GM12878 (cell line): Measurements from ENCODE around the gene RGS5. TPM values are rescaled to one million over a fixed set of nuclear protein-coding genes. Genes with fewer than 3 reads are reported as not detected.
A peak's percentile ranks its signal among the peaks of the same experiment; 100 is the strongest.

Experiments
- ATAC-seq: fragments of 200-7000 bp; cut with Tn5 transposase; 3 replicates; pipeline ENCODE4 v1.9.1; 2020; ENCODE audit warnings: mild to moderate bottlenecking, moderate library complexity
- BruUV-seq: library from RNA; stranded (reverse); fragments of 400-500 nt; replicated peaks from 2 replicates; lab custom pipeline; 2021; lab: Mats Ljungman, UMichigan
- CTCF ChIA-PET: fragments of 300-600 bp; sonication (Branson Sonifier 250); formaldehyde crosslinking; extraction: SDS; loops from one replicate; lab custom pipeline; 2021; ENCODE audit warnings: inconsistent platforms; lab: Yijun Ruan, JAX
- POLR2A ChIA-PET: fragments of 350-600 bp; formaldehyde crosslinking; extraction: SDS; loops from one replicate; lab custom pipeline; 2021; ENCODE audit warnings: inconsistent platforms; lab: Charles Lee
- RAD21 ChIA-PET: fragments of 300-600 bp; sonication (Branson Sonifier 250); formaldehyde crosslinking; loops from one replicate; lab custom pipeline; 2023; ENCODE audit warnings: antibody characterized with exemption; ENCODE audit not compliant: unreplicated experiment; lab: Charles Lee
- SMC1A ChIA-PET: fragments of 300-600 bp; sonication (Branson Sonifier 250); formaldehyde crosslinking; loops from one replicate; lab custom pipeline; 2023; ENCODE audit not compliant: unreplicated experiment, uncharacterized antibody; lab: Charles Lee
- DNase-seq: peaks from one replicate; pipeline ENCODE4 v3.0.0-alpha.2; 2011; ENCODE audit warnings: low read depth, low spot score
- FAIRE-seq: peaks from 3 replicates; lab custom pipeline; 2011; peaks lifted over from hg19 to GRCh38; lab: Jason Lieb, UNC
- H2AFZ ChIP-seq: 2 replicates; pipeline ENCODE4 v1.6.0; 2011; ENCODE audit warnings: low read depth, low read length, control low read depth; ENCODE audit not compliant: control insufficient read depth
- H3K27ac ChIP-seq: 2 replicates; pipeline ENCODE4 v1.5.1; 2011; ENCODE audit warnings: control low read depth; ENCODE audit not compliant: control insufficient read depth, insufficient read depth
- H3K27me3 ChIP-seq, 2 experiments: replicated peaks in 1 of 2; 2 replicates each; pipeline versions ENCODE4 v1.6.0 to v1.6.1; 2011; ENCODE audit warnings: low read length in 1 of 2; ENCODE audit not compliant: control insufficient read depth in 2 of 2, insufficient read depth in 2 of 2
- H3K36me3 ChIP-seq, 2 experiments: 2 replicates each; pipeline ENCODE4 v1.5.1; 2011; ENCODE audit warnings: low read length in 1 of 2; ENCODE audit not compliant: control insufficient read depth in 2 of 2, insufficient read depth in 2 of 2
- H3K4me1 ChIP-seq: 2 replicates; pipeline ENCODE4 v1.6.1; 2011; ENCODE audit warnings: mild to moderate bottlenecking, low read length, moderate library complexity, mixed read lengths; ENCODE audit not compliant: control insufficient read depth, insufficient read depth
- H3K4me2 ChIP-seq: 2 replicates; pipeline ENCODE4 v1.6.0; 2011; ENCODE audit warnings: control low read depth; ENCODE audit not compliant: control insufficient read depth, insufficient read depth
- H3K4me3 ChIP-seq: fragments of 200-600 bp; sonication (generic); 2 replicates; pipeline ENCODE4 v1.5.1; 2016
- H3K79me2 ChIP-seq: 2 replicates; pipeline ENCODE4 v1.6.0; 2011; ENCODE audit warnings: low read length; ENCODE audit not compliant: control insufficient read depth, insufficient read depth
- H3K9ac ChIP-seq: 2 replicates; pipeline ENCODE4 v1.8.0; 2011; ENCODE audit warnings: low read length, control low read depth, mixed read lengths; ENCODE audit not compliant: control insufficient read depth, insufficient read depth
- H3K9me3 ChIP-seq: replicated peaks from 3 replicates; pipeline ENCODE4 v1.5.1; 2011; ENCODE audit warnings: mild to moderate bottlenecking, low read length; ENCODE audit not compliant: control insufficient read depth, insufficient read depth
- H4K20me1 ChIP-seq: 2 replicates; pipeline ENCODE4 v1.6.0; 2011; ENCODE audit not compliant: control insufficient read depth, insufficient read depth
- SPI1 ChIP-seq: IDR thresholded peaks from 2 replicates; pipeline ENCODE4 v1.6.1; 2011; ENCODE audit warnings: low read depth, mild to moderate bottlenecking, low read length, moderate library complexity, borderline replicate concordance; ENCODE audit not compliant: insufficient read depth
- SRF ChIP-seq, 2 experiments: IDR thresholded peaks; 2 replicates each; pipeline ENCODE4 v1.6.1; 2011; ENCODE audit warnings: low read depth in 2 of 2, low read length in 2 of 2, mild to moderate bottlenecking in 1 of 2, moderate library complexity in 1 of 2
- TCF7 ChIP-seq: IDR thresholded peaks from 2 replicates; pipeline ENCODE4 v1.6.1; 2014; ENCODE audit warnings: antibody characterized with exemption, borderline replicate concordance
- ZBED1 ChIP-seq: IDR thresholded peaks from 2 replicates; pipeline ENCODE4 v1.6.1; 2016; ENCODE audit warnings: borderline replicate concordance
- ZNF24 ChIP-seq: fragments of 450-650 bp; IDR thresholded peaks from 2 replicates; pipeline ENCODE4 v1.6.1; 2017; ENCODE audit warnings: antibody characterized with exemption, mild to moderate bottlenecking
- ZSCAN29 ChIP-seq: fragments of 450-650 bp; IDR thresholded peaks from 2 replicates; pipeline ENCODE4 v1.6.1; 2017; ENCODE audit warnings: mild to moderate bottlenecking, moderate library complexity
- ZZZ3 ChIP-seq: IDR thresholded peaks from 2 replicates; pipeline ENCODE4 v1.6.1; 2011; ENCODE audit warnings: low read depth; ENCODE audit not compliant: control insufficient read depth, insufficient read length
- WGBS: methylation state at CpG from one replicate; pipeline ENCODE4 v1.1.6; 2016; ENCODE audit warnings: low lambda C conversion rate; ENCODE audit not compliant: insufficient replicate concordance, insufficient coverage; ENCODE audit errors: missing lambda C conversion rate; 5-methylcytosine and 5-hydroxymethylcytosine counted together
- in situ Hi-C: fragments of 300-500 bp; cut with MboI; formaldehyde crosslinking; loops from 9 replicates; pipeline ENCODE4 v1.14.3; 2018; ENCODE audit warnings: mixed read lengths
- intact Hi-C: fragments of 100-400 bp; cut with micrococcal nuclease; formaldehyde crosslinking; loops from one replicate; pipeline ENCODE4 v1.14.2; 2022; ENCODE audit not compliant: unreplicated experiment
- polyA plus RNA-seq, 11 experiments: library from polyadenylated mRNA; depleted of rRNA in 4 of 11; unstranded in 6 of 11; stranded (reverse) in 5 of 11; fragments of >200 nt; fragmentation: Nextera tagmentation in 4 of 11; fragmentation: Illumina TruSeq in 1 of 11; extraction: Ambion mirVana in 4 of 11; extraction: Trizol in 1 of 11; gene quantifications; 1 replicate in 1 of 11; 2 replicates in 10 of 11; pipeline versions ENCODE4 v1.2.1 to v1.2.3, GENCODE V29; 2011 to 2016; ENCODE audit warnings: inconsistent platforms in 2 of 11, missing spikeins in 2 of 11, low read depth in 1 of 11
- total RNA-seq, 4 experiments: library from RNA; depleted of rRNA in 3 of 4; stranded (reverse); fragments of >200 nt in 3 of 4; fragmentation: Illumina TruSeq in 1 of 4; extraction: Trizol in 1 of 4; gene quantifications; 2 replicates each; pipeline versions ENCODE4 v1.2.1 to v1.2.3, GENCODE V29; 2013 to 2021

RGS5 gene
- total and polyA plus RNA-seq, 10 of the 15 experiments (the other 5 are each of a cell fraction or from before 2014, with no cell fraction given): 0.63 to 7.4 (median 2.8) TPM

GRCh38 chr1:163195728-163196448 lies 6.8 kb downstream of the RGS5 start (continued):
- TF ChIP-seq SRF (IDR thresholded peaks at IDR 0.05; ENCODE audit: low read depth in 2 of 2, low read length in 2 of 2) (no peak), ZSCAN29 (no peak), ZZZ3 (no peak), TCF7 (no peak)
- TF ChIP-seq, all 136 proteins: peak for 0

GRCh38 chr1:163191301-163191700 lies 11.4 kb downstream of the RGS5 start:
- peak; percentile 73; the same call in 1 of the 2 replicates for TF ChIP-seq SPI1
- no peak for TF ChIP-seq ZBED1
- TF ChIP-seq ZNF24: peak; percentile 51; the same call in 1 of the 2 replicates
- RAD21 ChIA-PET: no interaction called here
- Histone ChIP-seq H3K79me2 (no peaks in the 10 kb centered on the region), H2AFZ (no peak overlapping the region), H3K4me2 (peak overlapping the region; percentile 25), H3K4me1 (no peaks in the 10 kb centered on the region), H3K9me3 (no peaks in the 10 kb centered on the region), H3K36me3 (no peaks in the 10 kb centered on the region), H3K9ac (no peak overlapping the region), H4K20me1 (no peaks in the 10 kb centered on the region; the same call in 1 of the 2 replicates), H3K4me3 (no peak overlapping the region), H3K27ac (no peak overlapping the region), H3K27me3 (no peaks in the 10 kb centered on the region)
- peak; percentile 9 for DNase-seq
- in situ Hi-C loops (no loop called here), intact Hi-C loops (loop anchor here (5.0 kb wide), 1 partner anchor 121 kb away; no protein-coding TSS in a partner anchor)
- SMC1A ChIA-PET: no interaction called here
- POLR2A ChIA-PET: no interaction called here
- BruUV-seq: no TSS peak
- ATAC-seq: peak; percentile 77
- FAIRE-seq: no peak
- CTCF ChIA-PET: interaction anchor here (0.9 to 1.1 kb wide), 2 partner anchors 9 to 124 kb away, joined by 3 read pairs; no protein-coding TSS in a partner anchor
- 0% methylated on average over 1 of the region's 1 CpG for WGBS
